SK-N-SH (cell line): ENCODE measurements around the gene MTA3. TPM values are rescaled to one million over a fixed set of nuclear protein-coding genes. Genes with fewer than 3 reads are reported as not detected.

Experiments used
- CTCF ChIA-PET: fragments of 300-600, 350-600 bp; formaldehyde crosslinking; extraction: SDS; loops from one replicate; lab custom pipeline; 2021; lab: Yijun Ruan, JAX
- POLR2A ChIA-PET: fragments of 350-600 bp; sonication (Branson Sonifier 250); formaldehyde crosslinking; extraction: SDS; loops from one replicate; lab custom pipeline; 2020; ENCODE audit warnings: antibody characterized with exemption, inconsistent platforms; lab: Yijun Ruan, JAX
- DNase-seq: peaks from one replicate; pipeline ENCODE4 v3.0.0; 2012
- H2AFZ ChIP-seq: fragments of 200-600 bp; sonication (generic); 2 replicates; pipeline ENCODE4 v1.8.1; 2016; ENCODE audit warnings: antibody characterized with exemption, mild to moderate bottlenecking, low read depth
- H3F3A ChIP-seq: fragments of 200-600 bp; sonication (generic); replicated peaks from 2 replicates; pipeline ENCODE3; 2016; ENCODE audit warnings: antibody characterized with exemption, mild to moderate bottlenecking; ENCODE audit not compliant: insufficient read depth
- H3K27ac ChIP-seq, 2 experiments: fragments of 200-500 bp in 1 of 2; fragments of 200-600 bp in 1 of 2; sonication (Bioruptor generic) in 1 of 2; sonication (generic), shearing (Covaris generic) in 1 of 2; 2 replicates each; pipeline versions ENCODE4 v1.5.1 to v1.6.1; 2014 to 2016; ENCODE audit warnings: low read depth in 2 of 2, inconsistent platforms in 1 of 2, low read length in 1 of 2, mild to moderate bottlenecking in 1 of 2, mixed read lengths in 1 of 2
- H3K27me3 ChIP-seq: fragments of 200-600 bp; sonication (generic), shearing (Covaris generic); 2 replicates; pipeline ENCODE4 v1.6.1; 2016; ENCODE audit warnings: mixed run types; ENCODE audit not compliant: insufficient read depth
- H3K36me3 ChIP-seq, 2 experiments: fragments of 200-500 bp in 1 of 2; fragments of 200-600 bp in 1 of 2; sonication (Bioruptor generic) in 1 of 2; sonication (generic) in 1 of 2; replicated peaks in 1 of 2; 2 replicates each; pipeline versions ENCODE3 to v1.5.1; 2014 to 2016; ENCODE audit warnings: low read length in 1 of 2, mild to moderate bottlenecking in 1 of 2; ENCODE audit not compliant: insufficient read depth in 2 of 2, control insufficient read depth in 1 of 2
- H3K4me1 ChIP-seq, 2 experiments: fragments of 200-500 bp in 1 of 2; fragments of 200-600 bp in 1 of 2; sonication (Bioruptor generic) in 1 of 2; sonication (generic), shearing (Covaris generic) in 1 of 2; 2 replicates each; pipeline versions ENCODE4 v1.5.1 to v1.6.1; 2014 to 2016; ENCODE audit warnings: low read depth in 1 of 2, low read length in 1 of 2, mixed run types in 1 of 2; ENCODE audit not compliant: insufficient read depth in 2 of 2, control insufficient read depth in 1 of 2
- H3K4me2 ChIP-seq: fragments of 200-600 bp; sonication (generic), shearing (Covaris generic); 2 replicates; pipeline ENCODE4 v1.6.1; 2017; ENCODE audit warnings: mixed run types
- H3K4me3 ChIP-seq, 2 experiments: fragments of 200-500 bp in 1 of 2; fragments of 200-600 bp in 1 of 2; sonication (Bioruptor generic) in 1 of 2; sonication (generic), shearing (Covaris generic) in 1 of 2; 2 replicates each; pipeline versions ENCODE4 v1.5.1 to v1.8.1; 2014 to 2016; ENCODE audit warnings: low read depth in 2 of 2, inconsistent platforms in 1 of 2, low read length in 1 of 2, mild to moderate bottlenecking in 1 of 2, mixed read lengths in 1 of 2, moderate library complexity in 1 of 2
- H3K79me2 ChIP-seq: fragments of 200-600 bp; sonication (generic); 2 replicates; pipeline ENCODE4 v1.8.1; 2017; ENCODE audit warnings: mild to moderate bottlenecking; ENCODE audit not compliant: insufficient read depth
- H3K9ac ChIP-seq: fragments of 200-600 bp; sonication (generic); 2 replicates; pipeline ENCODE4 v1.6.1; 2017; ENCODE audit warnings: mixed run types
- H3K9me2 ChIP-seq: fragments of 200-600 bp; sonication (generic); 2 replicates; pipeline ENCODE4 v1.6.1; 2017; ENCODE audit warnings: mixed run types
- H3K9me3 ChIP-seq: fragments of 200-600 bp; sonication (generic); 2 replicates; pipeline ENCODE4 v1.6.1; 2017; ENCODE audit warnings: mixed run types, mild to moderate bottlenecking, moderate library complexity
- H4K20me1 ChIP-seq: fragments of 200-600 bp; sonication (generic); 2 replicates; pipeline ENCODE4 v1.6.1; 2017; ENCODE audit warnings: mild to moderate bottlenecking, mixed run types; ENCODE audit not compliant: insufficient read depth
- CHD2 ChIP-seq: fragments of 150-350 bp; IDR thresholded peaks from 2 replicates; pipeline ENCODE4 v1.6.1; 2018; ENCODE audit warnings: low read length; ENCODE audit not compliant: partially characterized antibody
- FOSL2 ChIP-seq: IDR thresholded peaks from 2 replicates; pipeline ENCODE4 v1.4.0; 2012; ENCODE audit warnings: low read depth, mild to moderate bottlenecking, moderate library complexity, borderline replicate concordance
- FOXJ3 ChIP-seq: sonication (generic); formaldehyde crosslinking; IDR thresholded peaks from 2 replicates; pipeline ENCODE4 v1.5.1; 2020; ENCODE audit warnings: mild to moderate bottlenecking, missing genetic modification reagents
- GABPA ChIP-seq: IDR thresholded peaks from 2 replicates; pipeline ENCODE4 v1.4.0; 2012; ENCODE audit warnings: low read depth, mild to moderate bottlenecking
- NFIC ChIP-seq: IDR thresholded peaks from 2 replicates; pipeline ENCODE4 v1.4.0; 2012; ENCODE audit warnings: borderline replicate concordance
- POLR2AphosphoS5 ChIP-seq: IDR thresholded peaks from 2 replicates; pipeline ENCODE4 v1.6.1; 2012; ENCODE audit warnings: low read depth, low read length
- RCOR1 ChIP-seq: fragments of 150-350 bp; IDR thresholded peaks from 2 replicates; pipeline ENCODE4 v1.6.1; 2017; ENCODE audit warnings: antibody characterized with exemption, low read length
- REST ChIP-seq: IDR thresholded peaks from 2 replicates; pipeline ENCODE4 v1.6.1; 2012; ENCODE audit warnings: mild to moderate bottlenecking, low read depth, low read length, moderate library complexity
- RFX5 ChIP-seq: IDR thresholded peaks from 2 replicates; pipeline ENCODE4 v1.6.1; 2012; ENCODE audit warnings: mild to moderate bottlenecking, improper control_type of control experiment, low read length
- RXRA ChIP-seq: IDR thresholded peaks from 2 replicates; pipeline ENCODE4 v1.4.0; 2012; ENCODE audit warnings: low read depth, mild to moderate bottlenecking, borderline replicate concordance
- SMC3 ChIP-seq: IDR thresholded peaks from 2 replicates; pipeline ENCODE4 v1.6.1; 2012; ENCODE audit warnings: low read depth, low read length, improper control_type of control experiment
- TAF1 ChIP-seq: IDR thresholded peaks from 2 replicates; pipeline ENCODE4 v1.6.1; 2012; ENCODE audit warnings: low read depth, mild to moderate bottlenecking, low read length, moderate library complexity, borderline replicate concordance
- USF1 ChIP-seq: IDR thresholded peaks from 2 replicates; pipeline ENCODE4 v1.4.0; 2012; ENCODE audit warnings: low read depth, borderline replicate concordance
- USF2 ChIP-seq: fragments of 150-350 bp; IDR thresholded peaks from 2 replicates; pipeline ENCODE4 v1.6.1; 2017; ENCODE audit warnings: antibody characterized with exemption, low read length, low read depth, borderline replicate concordance
- YY1 ChIP-seq: IDR thresholded peaks from 2 replicates; pipeline ENCODE4 v1.4.0; 2012; ENCODE audit warnings: low read depth, mild to moderate bottlenecking
- ZBTB33 ChIP-seq: IDR thresholded peaks from 2 replicates; pipeline ENCODE4 v1.4.0; 2012; ENCODE audit warnings: low read depth, borderline replicate concordance
- WGBS: methylation state at CpG from one replicate; pipeline ENCODE4 v1.1.6; 2017; ENCODE audit warnings: low lambda C conversion rate; 5-methylcytosine and 5-hydroxymethylcytosine counted together
- polyA plus RNA-seq, 3 experiments: library from polyadenylated mRNA; depleted of rRNA; stranded (reverse); fragments of >200 nt; gene quantifications; 2 replicates each; pipeline ENCODE4 v1.2.3, GENCODE V29; 2012

Gene MTA3
- polyA plus RNA-seq, 1 of the 3 experiments (the other 2 are of a cell fraction) = 30.8 TPM

GRCh38 chr2:42743659-42743990 is 175.2 kb downstream of the MTA3 start:
- no peak for DNase-seq
- no peaks in the 10 kb centered on the region for H3K9me2 ChIP-seq

More at GRCh38 chr2:42743659-42743990, 175.2 kb downstream of the MTA3 start:
- 56% methylated on average over 1 of the region's 1 CpG for WGBS
- Histone ChIP-seq H2AFZ (no peak overlapping the region), H3K9ac (no peak overlapping the region), H4K20me1 (no peaks in the 10 kb centered on the region), H3K4me3 (no peak overlapping the region), H3K36me3 (peaks cover 0 to 4% of the 10 kb centered on the region in 2 experiments), H3K4me2 (no peak overlapping the region), H3K27me3 (no peaks in the 10 kb centered on the region), H3K27ac (no peak overlapping the region), H3K79me2 (no peaks in the 10 kb centered on the region), H3K9me3 (no peaks in the 10 kb centered on the region), H3K4me1 (no peaks in the 10 kb centered on the region), H3F3A (no peaks in the 10 kb centered on the region)
- ChIA-PET POLR2A (no interaction called here), CTCF (interaction anchor here (2.9 kb wide), 1 partner anchor 10 kb away, joined by 17 read pairs; no protein-coding TSS in a partner anchor)
- TF ChIP-seq CHD2 (no peak), SMC3 (no peak), RCOR1 (no peak), RXRA (no peak), USF1 (no peak), NFIC (no peak), FOSL2 (no peak), USF2 (no peak), POLR2AphosphoS5 (no peak), FOXJ3 (CRISPR knock-in tag) (no peak), RFX5 (no peak), YY1 (no peak), GABPA (no peak), REST (no peak), ZBTB33 (no peak), TAF1 (no peak)
